K562 (cell line): ENCODE measurements around the gene JPH4. TPM values are rescaled to one million over a fixed set of nuclear protein-coding genes. Genes with fewer than 3 reads are reported as not detected.

Experiments
- ATAC-seq: fragments of 200-7000 bp; cut with Tn5 transposase; 3 replicates; pipeline ENCODE4 v1.9.1; 2020; ENCODE audit warnings: moderate library complexity
- BruUV-seq: library from RNA; stranded (reverse); fragments of 400-500 nt; replicated peaks from 2 replicates; lab custom pipeline; 2021; lab: Mats Ljungman, UMichigan
- CTCF ChIA-PET: fragments of 300-600 bp; formaldehyde crosslinking; extraction: SDS; loops from one replicate; lab custom pipeline; 2021; ENCODE audit warnings: low intra/inter-chr PET ratio; lab: Yijun Ruan, JAX
- POLR2A ChIA-PET: fragments of 300-600, 350-650 bp; sonication (Branson Sonifier 250); formaldehyde crosslinking; extraction: SDS; loops from one replicate; lab custom pipeline; 2021; ENCODE audit warnings: antibody characterized with exemption, inconsistent platforms; lab: Yijun Ruan, JAX
- DNase-seq, 4 experiments: peaks; one replicate each; pipeline versions ENCODE4 v3.0.0 to v3.0.0-alpha.2; 2011 to 2018; ENCODE audit warnings: low spot score in 3 of 4, mixed read lengths in 3 of 4; ENCODE audit errors: extremely low read depth in 1 of 4
- FAIRE-seq: peaks from 2 replicates; lab custom pipeline; 2011; peaks lifted over from hg19 to GRCh38; lab: Jason Lieb, UNC
- H2AFZ ChIP-seq: 2 replicates; pipeline ENCODE4 v1.6.0; 2011; ENCODE audit warnings: low read depth, low read length, control low read depth, inconsistent platforms
- H3K27ac ChIP-seq: fragments of 200-600 bp; 3 replicates; pipeline ENCODE4 v1.8.0; 2011; ENCODE audit warnings: low read depth, mild to moderate bottlenecking, control low read depth, inconsistent platforms, low read length, moderate library complexity, mixed read lengths; ENCODE audit errors: extremely low read depth
- H3K27me3 ChIP-seq, 2 experiments: fragments of 300-600 bp in 1 of 2; 2 replicates in 1 of 2; 3 replicates in 1 of 2; pipeline versions ENCODE4 v1.6.0 to v1.8.0; 2011; ENCODE audit warnings: inconsistent platforms in 2 of 2, low read length in 2 of 2, mild to moderate bottlenecking in 1 of 2, mixed read lengths in 1 of 2, moderate library complexity in 1 of 2; ENCODE audit not compliant: control insufficient read depth in 2 of 2, insufficient read depth in 2 of 2
- H3K36me3 ChIP-seq: fragments of 300-600 bp; 3 replicates; pipeline ENCODE4 v1.8.0; 2011; ENCODE audit warnings: mild to moderate bottlenecking, low read length, inconsistent platforms; ENCODE audit not compliant: control insufficient read depth, insufficient read depth
- H3K4me1 ChIP-seq, 2 experiments: fragments of 200-600 bp in 1 of 2; replicated peaks in 1 of 2; 2 replicates in 1 of 2; 3 replicates in 1 of 2; pipeline versions ENCODE4 v1.5.1 to v1.8.0; 2011; ENCODE audit warnings: inconsistent platforms in 2 of 2, low read length in 2 of 2, mild to moderate bottlenecking in 1 of 2, mixed read lengths in 1 of 2, moderate library complexity in 1 of 2; ENCODE audit not compliant: control insufficient read depth in 2 of 2, insufficient read depth in 2 of 2
- H3K4me2 ChIP-seq: 2 replicates; pipeline ENCODE4 v1.6.1; 2011; ENCODE audit warnings: low read length, control low read depth, inconsistent platforms, mixed read lengths; ENCODE audit not compliant: insufficient read depth
- H3K4me3 ChIP-seq: fragments of 200-600 bp; sonication (generic), shearing (Covaris generic); 2 replicates; pipeline ENCODE4 v1.5.1; 2016; ENCODE audit warnings: control low read depth, inconsistent platforms
- H3K79me2 ChIP-seq: fragments of 200-600 bp; 3 replicates; pipeline ENCODE4 v1.8.0; 2011; ENCODE audit warnings: low read length, inconsistent platforms; ENCODE audit not compliant: control insufficient read depth, insufficient read depth
- H3K9ac ChIP-seq, 2 experiments: 2 replicates each; pipeline versions ENCODE4 v1.6.0 to v1.6.1; 2011; ENCODE audit warnings: low read depth in 2 of 2, low read length in 2 of 2, control low read depth in 1 of 2, inconsistent platforms in 1 of 2, mild to moderate bottlenecking in 1 of 2, mixed read lengths in 1 of 2; ENCODE audit not compliant: insufficient read depth in 1 of 2
- H3K9me1 ChIP-seq: one replicate; pipeline ENCODE4 v1.6.0; 2011; ENCODE audit warnings: inconsistent platforms, mild to moderate bottlenecking, low read length, moderate library complexity; ENCODE audit not compliant: control insufficient read depth, insufficient read depth
- H3K9me3 ChIP-seq: replicated peaks from 2 replicates; pipeline ENCODE4 v1.5.1; 2011; ENCODE audit warnings: low read depth, low read length, inconsistent platforms; ENCODE audit not compliant: control insufficient read depth, insufficient read depth
- H4K20me1 ChIP-seq: replicated peaks from 2 replicates; pipeline ENCODE4 v1.6.1; 2011; ENCODE audit warnings: low read length, inconsistent platforms, mixed read lengths; ENCODE audit not compliant: control insufficient read depth, insufficient read depth
- CREB1 ChIP-seq, 2 experiments: sonication (generic) in 1 of 2; formaldehyde crosslinking in 1 of 2; IDR thresholded peaks; 2 replicates each; pipeline versions ENCODE4 v1.6.1 to v1.8.0; 2012 to 2022; ENCODE audit warnings: inconsistent platforms in 1 of 2, mild to moderate bottlenecking in 1 of 2, missing genetic modification reagents in 1 of 2, moderate library complexity in 1 of 2
- EP400 ChIP-seq: fragments of 450-650 bp; IDR thresholded peaks from 2 replicates; pipeline ENCODE4 v1.6.1; 2017; ENCODE audit warnings: antibody characterized with exemption, mild to moderate bottlenecking, moderate library complexity
- HDAC1 ChIP-seq, 2 experiments: fragments of 450-650 bp; IDR thresholded peaks; 2 replicates each; pipeline ENCODE4 v1.6.1; 2016 to 2017; ENCODE audit warnings: inconsistent platforms in 1 of 2, mild to moderate bottlenecking in 1 of 2, moderate library complexity in 1 of 2
- NFYB ChIP-seq: IDR thresholded peaks from 2 replicates; pipeline ENCODE4 v1.6.1; 2011; ENCODE audit warnings: mild to moderate bottlenecking, moderate library complexity; ENCODE audit not compliant: insufficient read length; ENCODE audit errors: extremely low read depth
- RCOR1 ChIP-seq, 2 experiments: IDR thresholded peaks; 2 replicates each; pipeline ENCODE4 v1.6.1; 2012; ENCODE audit warnings: low read depth in 2 of 2, low read length in 2 of 2, borderline replicate concordance in 1 of 2, improper control_type of control experiment in 1 of 2
- TEAD2 ChIP-seq: fragments of 450-650 bp; IDR thresholded peaks from 2 replicates; pipeline ENCODE4 v1.6.1; 2016; ENCODE audit warnings: missing genetic modification characterization, control low read depth, missing compliant biosample characterization
- ZNF143 ChIP-seq: sonication (generic); formaldehyde crosslinking; IDR thresholded peaks from 2 replicates; pipeline ENCODE4 v1.9.0; 2022; ENCODE audit warnings: mild to moderate bottlenecking, missing genetic modification reagents
- ZNF174 ChIP-seq: fragments of 250-450 bp; sonication (Bioruptor Pico); IDR thresholded peaks from 2 replicates; pipeline ENCODE4 v1.4.0; 2020; ENCODE audit warnings: mild to moderate bottlenecking
- ZNF280A ChIP-seq: fragments of 450-650 bp; IDR thresholded peaks from 2 replicates; pipeline ENCODE4 v1.6.1; 2018; ENCODE audit warnings: mild to moderate bottlenecking, low read depth; ENCODE audit not compliant: partially characterized antibody
- WGBS: fragments of 100-300 bp; shearing (Covaris generic); methylation state at CpG from one replicate; pipeline ENCODE4 v1.1.6; 2016; ENCODE audit warnings: low coverage, mixed read lengths; ENCODE audit not compliant: insufficient coverage; ENCODE audit errors: missing lambda C conversion rate; 5-methylcytosine and 5-hydroxymethylcytosine counted together
- in situ Hi-C: fragments of 300-500 bp; cut with MboI; formaldehyde crosslinking; loops from 4 replicates; pipeline ENCODE4 v1.15.0; 2018; ENCODE audit warnings: inconsistent platforms, mixed read lengths
- intact Hi-C: fragments of 100-400 bp; cut with micrococcal nuclease; formaldehyde crosslinking; loops from 2 replicates; pipeline ENCODE4 v1.14.2; 2022
- polyA plus RNA-seq, 8 experiments: library from polyadenylated mRNA; depleted of rRNA in 4 of 8; stranded (reverse) in 5 of 8; unstranded in 3 of 8; fragments of >200 nt; fragmentation: Nextera tagmentation in 2 of 8; fragmentation: Illumina TruSeq in 1 of 8; extraction: Ambion mirVana in 2 of 8; extraction: Trizol in 1 of 8; gene quantifications; 2 replicates each; pipeline versions ENCODE4 v1.2.1 to v1.2.3, GENCODE V29; 2011 to 2014; ENCODE audit warnings: inconsistent platforms in 1 of 8, missing spikeins in 1 of 8
- total RNA-seq, 7 experiments: library from RNA; depleted of rRNA in 6 of 7; stranded (reverse); fragments of >200 nt in 6 of 7; fragmentation: Illumina TruSeq in 2 of 7; extraction: Trizol in 2 of 7; gene quantifications; 2 replicates each; pipeline versions ENCODE4 v1.2.1 to v1.2.3, GENCODE V29; 2011 to 2021; ENCODE audit warnings: low replicate concordance in 1 of 7

Gene JPH4
- total and polyA plus RNA-seq, 9 of the 15 experiments (the other 6 are each of a cell fraction or from before 2014, with no cell fraction given), result 0.04 to 0.13 (median 0.06) TPM; not detected in 5

DNA sequence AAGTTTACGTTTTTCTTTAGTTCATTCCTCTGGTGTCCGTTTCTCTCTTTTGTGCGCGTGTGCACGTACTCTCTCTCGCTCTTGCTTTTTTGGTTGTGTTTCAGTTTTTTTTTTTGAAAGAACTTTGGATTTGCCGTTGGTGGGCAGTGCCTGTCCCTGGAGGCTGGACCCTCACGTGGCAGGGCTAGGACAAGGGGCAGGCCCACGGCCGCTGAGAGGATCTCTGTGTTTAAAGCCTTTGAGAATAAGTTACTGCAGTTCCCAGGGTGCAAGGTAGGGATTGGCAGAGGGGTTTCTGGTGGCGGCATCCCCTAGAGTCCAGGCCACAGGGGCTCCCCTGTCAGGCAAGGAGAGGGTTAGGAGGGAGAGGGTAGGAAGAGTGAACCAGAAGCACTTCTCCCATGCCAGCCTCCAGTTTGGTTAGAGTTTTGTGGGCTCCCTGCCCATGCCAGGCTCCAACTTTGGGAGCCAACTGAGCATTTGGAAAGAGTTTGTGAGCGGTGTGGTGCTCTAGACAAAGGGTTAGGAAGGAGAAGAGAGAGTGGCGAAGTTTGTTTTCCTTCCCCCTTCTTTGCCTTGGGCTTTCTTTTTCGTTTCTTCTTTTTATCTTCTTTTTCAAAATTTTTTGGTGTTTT, 57.6 kb downstream of the JPH4 start:
- no peaks in the 10 kb centered on the region for H3K9me1 ChIP-seq
- TF ChIP-seq ZNF174, result no peak
- TF ChIP-seq ZNF280A, result no peak
- no peak for TF ChIP-seq TEAD2 (tag)
- TF ChIP-seq EP400, result no peak
- no peak for TF ChIP-seq RCOR1 (IDR thresholded peaks at IDR 0.05; ENCODE audit: borderline replicate concordance in 1 of 2, low read depth in 2 of 2, low read length in 2 of 2)
- TF ChIP-seq CREB1 (IDR thresholded peaks at IDR 0.05), result no peak
- TF ChIP-seq CREB1 (CRISPR knock-in tag; IDR thresholded peaks at IDR 0.05), result no peak
- TF ChIP-seq ZNF143 (CRISPR knock-in tag), result no peak
- TF ChIP-seq NFYB, result no peak
- TF ChIP-seq HDAC1 (IDR thresholded peaks at IDR 0.05), result no peak
- TF ChIP-seq, all 486 proteins: peak for 0
- Histone ChIP-seq H3K9ac (no peak overlapping the region), H3K9me3 (no peaks in the 10 kb centered on the region), H3K4me3 (no peak overlapping the region), H3K79me2 (no peaks in the 10 kb centered on the region), H2AFZ (no peak overlapping the region), H3K4me1 (peaks cover 0 to 6% of the 10 kb centered on the region in 2 experiments; a peak in 2 of 5 replicates), H3K4me2 (no peak overlapping the region), H3K36me3 (no peaks in the 10 kb centered on the region), H4K20me1 (no peaks in the 10 kb centered on the region), H3K27me3 (peaks cover 2 to 49% of the 10 kb centered on the region in 2 experiments; a peak in 3 of 5 replicates), H3K27ac (no peak overlapping the region)
- no peak for DNase-seq
- ATAC-seq, result no peak
- no peak for FAIRE-seq
- intact Hi-C loops (no loop called here), in situ Hi-C loops (no loop called here)
- 22% methylated on average over 12 of the region's 14 CpGs for WGBS
- BruUV-seq, result no TSS peak
- ChIA-PET CTCF (no interaction called here), POLR2A (interaction anchor here (0.9 kb wide), 1 partner anchor 9 kb away, joined by 4 read pairs; no protein-coding TSS in a partner anchor)
